ENCODE data around the gene HRCT1. TPM values are rescaled to one million over a fixed set of nuclear protein-coding genes. Genes with fewer than 3 reads are reported as not detected.

The HRCT1 gene
- total RNA-seq, 1 donor from 2014 or later: 0.87 TPM

DNA sequence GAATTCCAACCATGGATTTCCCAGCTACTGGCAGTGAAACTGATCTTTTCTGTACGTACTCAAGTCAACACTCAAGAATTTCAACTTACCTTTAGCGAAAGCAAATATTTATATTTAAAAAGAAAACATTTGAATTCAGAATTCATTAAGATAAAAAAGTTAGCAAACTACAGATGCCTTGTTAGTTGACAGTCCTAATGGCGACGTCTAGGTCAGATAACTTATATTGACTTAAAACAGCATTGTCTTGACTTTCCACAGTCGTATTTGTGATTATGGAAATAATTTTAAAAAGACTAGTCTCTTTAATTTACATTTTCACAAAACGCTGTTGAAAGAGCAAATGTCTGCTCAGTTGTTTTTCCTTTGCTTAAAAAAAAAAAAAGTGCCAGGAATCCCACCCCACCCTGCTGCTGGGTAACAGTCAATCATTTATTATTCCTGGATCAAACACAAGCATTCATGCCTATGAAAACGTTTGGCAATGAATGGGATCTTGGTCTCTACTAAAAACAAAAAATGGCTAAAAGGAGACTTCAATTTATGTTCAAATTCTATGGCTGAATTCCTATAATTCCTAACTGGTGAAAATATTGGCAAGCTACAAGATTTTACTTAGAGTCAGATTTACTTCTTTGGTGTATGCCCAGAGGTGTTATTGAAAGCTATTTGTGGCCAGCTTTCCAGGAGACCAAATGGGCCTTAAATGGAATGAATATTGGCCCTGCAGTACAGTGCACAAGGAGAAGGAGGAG, 29.9 kb downstream of the HRCT1 start:
- no peak for DNase-seq (ENCODE audit: low spot score)
- Mint-ChIP-seq H3K4me3 (ENCODE audit: unreplicated experiment) (no peak overlapping the region), H3K4me1 (ENCODE audit: unreplicated experiment) (peaks cover 20% of the 10 kb centered on the region), H3K27ac (ENCODE audit: unreplicated experiment) (no peak overlapping the region), H3K9me3 (ENCODE audit: unreplicated experiment) (no peaks in the 10 kb centered on the region), H3K27me3 (ENCODE audit: unreplicated experiment) (no peaks in the 10 kb centered on the region), H3K36me3 (ENCODE audit: low read depth, unreplicated experiment) (peaks cover 8% of the 10 kb centered on the region)
- TF ChIP-seq, protein P1, sequence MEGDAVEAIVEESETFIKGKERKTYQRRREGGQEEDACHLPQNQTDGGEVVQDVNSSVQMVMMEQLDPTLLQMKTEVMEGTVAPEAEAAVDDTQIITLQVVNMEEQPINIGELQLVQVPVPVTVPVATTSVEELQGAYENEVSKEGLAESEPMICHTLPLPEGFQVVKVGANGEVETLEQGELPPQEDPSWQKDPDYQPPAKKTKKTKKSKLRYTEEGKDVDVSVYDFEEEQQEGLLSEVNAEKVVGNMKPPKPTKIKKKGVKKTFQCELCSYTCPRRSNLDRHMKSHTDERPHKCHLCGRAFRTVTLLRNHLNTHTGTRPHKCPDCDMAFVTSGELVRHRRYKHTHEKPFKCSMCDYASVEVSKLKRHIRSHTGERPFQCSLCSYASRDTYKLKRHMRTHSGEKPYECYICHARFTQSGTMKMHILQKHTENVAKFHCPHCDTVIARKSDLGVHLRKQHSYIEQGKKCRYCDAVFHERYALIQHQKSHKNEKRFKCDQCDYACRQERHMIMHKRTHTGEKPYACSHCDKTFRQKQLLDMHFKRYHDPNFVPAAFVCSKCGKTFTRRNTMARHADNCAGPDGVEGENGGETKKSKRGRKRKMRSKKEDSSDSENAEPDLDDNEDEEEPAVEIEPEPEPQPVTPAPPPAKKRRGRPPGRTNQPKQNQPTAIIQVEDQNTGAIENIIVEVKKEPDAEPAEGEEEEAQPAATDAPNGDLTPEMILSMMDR (IDR thresholded peaks at IDR 0.05; ENCODE audit: unreplicated experiment): no peak

GRCh38 chr9:35937227-35937626, 31.2 kb downstream of the HRCT1 start:
- TF ChIP-seq, protein P1 (IDR thresholded peaks at IDR 0.05; ENCODE audit: unreplicated experiment): no peak
- Mint-ChIP-seq H3K4me3 (ENCODE audit: unreplicated experiment) (peak overlapping the region; percentile 17), H3K4me1 (ENCODE audit: unreplicated experiment) (peaks cover 20% of the 10 kb centered on the region), H3K9me3 (ENCODE audit: unreplicated experiment) (no peaks in the 10 kb centered on the region), H3K36me3 (ENCODE audit: low read depth, unreplicated experiment) (peaks cover 8% of the 10 kb centered on the region), H3K27me3 (ENCODE audit: unreplicated experiment) (no peaks in the 10 kb centered on the region), H3K27ac (ENCODE audit: unreplicated experiment) (no peak overlapping the region)
- no peak for DNase-seq (ENCODE audit: low spot score)

GRCh38 chr9:35938474-35939356, 32.7 kb downstream of the HRCT1 start:
- Mint-ChIP-seq H3K27ac (ENCODE audit: unreplicated experiment) (no peak overlapping the region), H3K27me3 (ENCODE audit: unreplicated experiment) (peaks cover 2% of the 10 kb centered on the region), H3K4me1 (ENCODE audit: unreplicated experiment) (peaks cover 19% of the 10 kb centered on the region), H3K9me3 (ENCODE audit: unreplicated experiment) (no peaks in the 10 kb centered on the region), H3K4me3 (ENCODE audit: unreplicated experiment) (no peak overlapping the region), H3K36me3 (ENCODE audit: low read depth, unreplicated experiment) (peaks cover 8% of the 10 kb centered on the region)
- no peak for DNase-seq (ENCODE audit: low spot score)
- TF ChIP-seq, protein P1 (IDR thresholded peaks at IDR 0.05; ENCODE audit: unreplicated experiment): no peak

DNA sequence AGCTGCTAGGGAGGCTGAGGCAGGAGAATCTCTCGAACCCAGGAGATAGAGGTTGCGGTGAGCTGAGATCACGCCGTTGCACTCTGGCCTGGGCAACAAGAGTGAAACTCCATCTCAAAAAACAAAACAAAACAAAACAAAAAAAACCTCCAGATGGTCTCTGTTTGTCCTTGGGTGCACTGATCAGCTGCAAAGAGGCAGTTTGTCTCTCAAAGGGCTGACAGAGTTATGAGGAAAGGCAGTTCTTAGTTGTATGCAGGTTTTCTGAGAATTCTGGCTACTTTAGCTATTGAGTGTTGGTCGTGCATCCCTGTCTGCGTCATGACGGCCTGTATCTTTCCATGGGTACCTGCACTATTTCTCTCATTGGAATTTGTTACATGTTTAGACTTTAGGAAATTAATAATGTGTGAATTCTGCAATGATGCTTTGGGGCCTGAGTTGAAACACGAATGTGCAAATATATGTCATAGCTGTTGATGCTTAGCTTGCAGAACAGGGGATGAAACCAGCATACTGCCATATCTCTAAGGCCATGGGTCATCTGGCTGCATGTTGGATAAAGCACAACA, 33.8 kb downstream of the HRCT1 start:
- Mint-ChIP-seq H3K27ac (ENCODE audit: unreplicated experiment) (no peak overlapping the region), H3K4me3 (ENCODE audit: unreplicated experiment) (no peak overlapping the region), H3K9me3 (ENCODE audit: unreplicated experiment) (no peaks in the 10 kb centered on the region), H3K4me1 (ENCODE audit: unreplicated experiment) (peaks cover 28% of the 10 kb centered on the region), H3K36me3 (ENCODE audit: low read depth, unreplicated experiment) (peaks cover 8% of the 10 kb centered on the region), H3K27me3 (ENCODE audit: unreplicated experiment) (peaks cover 2% of the 10 kb centered on the region)
- TF ChIP-seq, protein P1 (IDR thresholded peaks at IDR 0.05; ENCODE audit: unreplicated experiment): no peak
- DNase-seq (ENCODE audit: low spot score): no peak
